GM18873 (cell line): ENCODE data around the gene MBOAT2.

Experiments
- ATAC-seq: cut with Tn5 transposase; IDR thresholded peaks from one replicate; pipeline ENCODE4 v1.9.1; 2021; ENCODE audit warnings: mild to moderate bottlenecking, moderate library complexity, moderate number of reproducible peaks; ENCODE audit not compliant: unreplicated experiment, low FRiP score

The MBOAT2 gene

GRCh38 chr2:9018534-9018933 is 15.1 kb upstream of the MBOAT2 start:
- ATAC-seq, result no peak

GRCh38 chr2:9018109-9018508 is 14.6 kb upstream of the MBOAT2 start:
- no peak for ATAC-seq

- no peak for ATAC-seq
Measured at GRCh38 chr2:9017411-9017810, 13.9 kb upstream of the MBOAT2 start.

- ATAC-seq, result no peak
Measured at GRCh38 chr2:9015998-9016397, 12.5 kb upstream of the MBOAT2 start.

- no peak for ATAC-seq
Measured at GRCh38 chr2:9013403-9013802, 9.9 kb upstream of the MBOAT2 start.

GRCh38 chr2:9010866-9011265 is 7.4 kb upstream of the MBOAT2 start:
- no peak for ATAC-seq

GRCh38 chr2:9008951-9009664 is 5.6 kb upstream of the MBOAT2 start:
- no peak for ATAC-seq

GRCh38 chr2:9006368-9006767 is 2.9 kb upstream of the MBOAT2 start:
- ATAC-seq, result no peak

GRCh38 chr2:9004338-9005204 is 1.1 kb upstream of the MBOAT2 start:
- no peak for ATAC-seq

GRCh38 chr2:9003366-9003615 is 193 bp downstream of the MBOAT2 start:
- ATAC-seq, result no peak

- ATAC-seq, result no peak
Measured at GRCh38 chr2:9002637-9003365, 683 bp downstream of the MBOAT2 start.

- no peak for ATAC-seq
Measured at GRCh38 chr2:9002313-9002636, 1.2 kb downstream of the MBOAT2 start.

- no peak for ATAC-seq
Measured at GRCh38 chr2:9001778-9002177, 1.7 kb downstream of the MBOAT2 start.

- no peak for ATAC-seq
Measured at GRCh38 chr2:9001229-9001628, 2.3 kb downstream of the MBOAT2 start.

- no peak for ATAC-seq
Measured at GRCh38 chr2:9000442-9000841, 3.0 kb downstream of the MBOAT2 start.

GRCh38 chr2:8999797-9000196 is 3.7 kb downstream of the MBOAT2 start:
- ATAC-seq, result no peak

GRCh38 chr2:8999102-8999446 is 4.4 kb downstream of the MBOAT2 start:
- ATAC-seq, result no peak

- no peak for ATAC-seq
Measured at GRCh38 chr2:8998418-8999101, 4.9 kb downstream of the MBOAT2 start.

GRCh38 chr2:8997631-8998030 is 5.9 kb downstream of the MBOAT2 start:
- no peak for ATAC-seq

GRCh38 chr2:8997108-8997507 is 6.4 kb downstream of the MBOAT2 start:
- ATAC-seq, result no peak

GRCh38 chr2:8996006-8996405 is 7.5 kb downstream of the MBOAT2 start:
- ATAC-seq, result no peak
